ENCODE measurements around the gene PARN.

PARN gene

GRCh38 chr16:14510939-14511799 is 118.9 kb downstream of the PARN start:
- Histone ChIP-seq H3K27ac (ENCODE audit: low read depth, low read length) (peak overlapping the region; percentile 89), H3K79me2 (ENCODE audit: control insufficient read depth, insufficient read depth, low read length, unreplicated experiment) (peaks cover 4% of the 10 kb centered on the region), H3K36me3 (ENCODE audit: insufficient read depth, low read length) (no peaks in the 10 kb centered on the region), H3K27me3 (ENCODE audit: insufficient read depth, low read length) (no peaks in the 10 kb centered on the region), H3K4me3 (ENCODE audit: low read depth, low read length) (peak overlapping the region; percentile 22; the same call in 1 of the 2 replicates), H2AFZ (ENCODE audit: low read length, unreplicated experiment) (no peak overlapping the region), H3K4me1 (ENCODE audit: control insufficient read depth, insufficient read depth, low read length, unreplicated experiment) (peaks cover 38% of the 10 kb centered on the region)

GRCh38 chr16:14510581-14510938 is 119.5 kb downstream of the PARN start:
- Histone ChIP-seq H3K27me3 (ENCODE audit: insufficient read depth, low read length) (no peaks in the 10 kb centered on the region), H3K4me1 (ENCODE audit: control insufficient read depth, insufficient read depth, low read length, unreplicated experiment) (peaks cover 43% of the 10 kb centered on the region), H3K79me2 (ENCODE audit: control insufficient read depth, insufficient read depth, low read length, unreplicated experiment) (peaks cover 4% of the 10 kb centered on the region), H3K27ac (ENCODE audit: low read depth, low read length) (peak overlapping the region; percentile 89), H3K4me3 (ENCODE audit: low read depth, low read length) (no peak overlapping the region; the same call in 1 of the 2 replicates), H2AFZ (ENCODE audit: low read length, unreplicated experiment) (no peak overlapping the region), H3K36me3 (ENCODE audit: insufficient read depth, low read length) (no peaks in the 10 kb centered on the region)

GRCh38 chr16:14509675-14510132 is 120.4 kb downstream of the PARN start:
- Histone ChIP-seq H3K36me3 (ENCODE audit: insufficient read depth, low read length) (no peaks in the 10 kb centered on the region), H3K27me3 (ENCODE audit: insufficient read depth, low read length) (no peaks in the 10 kb centered on the region), H3K4me3 (ENCODE audit: low read depth, low read length) (no peak overlapping the region), H3K4me1 (ENCODE audit: control insufficient read depth, insufficient read depth, low read length, unreplicated experiment) (peaks cover 52% of the 10 kb centered on the region), H3K79me2 (ENCODE audit: control insufficient read depth, insufficient read depth, low read length, unreplicated experiment) (peaks cover 4% of the 10 kb centered on the region), H2AFZ (ENCODE audit: low read length, unreplicated experiment) (no peak overlapping the region), H3K27ac (ENCODE audit: low read depth, low read length) (peak overlapping the region; percentile 89)

GRCh38 chr16:14509055-14509454 is 121.0 kb downstream of the PARN start:
- peaks cover 4% of the 10 kb centered on the region for H3K79me2 ChIP-seq (ENCODE audit: control insufficient read depth, insufficient read depth, low read length, unreplicated experiment)
- peaks cover 52% of the 10 kb centered on the region for H3K4me1 ChIP-seq (ENCODE audit: control insufficient read depth, insufficient read depth, low read length, unreplicated experiment)
- H3K27ac ChIP-seq (ENCODE audit: low read depth, low read length) = peak overlapping the region; percentile 89

GRCh38 chr16:14505846-14506245 is 124.2 kb downstream of the PARN start:
- Histone ChIP-seq H3K79me2 (ENCODE audit: control insufficient read depth, insufficient read depth, low read length, unreplicated experiment) (peaks cover 4% of the 10 kb centered on the region), H3K4me3 (ENCODE audit: low read depth, low read length) (no peak overlapping the region), H2AFZ (ENCODE audit: low read length, unreplicated experiment) (peak overlapping the region; percentile 36), H3K27me3 (ENCODE audit: insufficient read depth, low read length) (no peaks in the 10 kb centered on the region), H3K36me3 (ENCODE audit: insufficient read depth, low read length) (no peaks in the 10 kb centered on the region), H3K27ac (ENCODE audit: low read depth, low read length) (peak overlapping the region; percentile 90), H3K4me1 (ENCODE audit: control insufficient read depth, insufficient read depth, low read length, unreplicated experiment) (peaks cover 64% of the 10 kb centered on the region)

More at GRCh38 chr16:14509055-14509454, 121.0 kb downstream of the PARN start:
- no peaks in the 10 kb centered on the region for H3K27me3 ChIP-seq (ENCODE audit: insufficient read depth, low read length)
- H3K36me3 ChIP-seq (ENCODE audit: insufficient read depth, low read length) = no peaks in the 10 kb centered on the region
- no peak overlapping the region for H2AFZ ChIP-seq (ENCODE audit: low read length, unreplicated experiment)
- no peak overlapping the region for H3K4me3 ChIP-seq (ENCODE audit: low read depth, low read length)

- Histone ChIP-seq H3K4me1 (ENCODE audit: control insufficient read depth, insufficient read depth, low read length, unreplicated experiment) (peaks cover 57% of the 10 kb centered on the region), H3K79me2 (ENCODE audit: control insufficient read depth, insufficient read depth, low read length, unreplicated experiment) (no peaks in the 10 kb centered on the region), H3K27me3 (ENCODE audit: insufficient read depth, low read length) (no peaks in the 10 kb centered on the region), H2AFZ (ENCODE audit: low read length, unreplicated experiment) (no peak overlapping the region), H3K4me3 (ENCODE audit: low read depth, low read length) (no peak overlapping the region), H3K27ac (ENCODE audit: low read depth, low read length) (peak overlapping the region; percentile 97), H3K36me3 (ENCODE audit: insufficient read depth, low read length) (no peaks in the 10 kb centered on the region)
Observed at GRCh38 chr16:14502932-14503741, 126.9 kb downstream of the PARN start.

GRCh38 chr16:14502256-14502875 is 127.7 kb downstream of the PARN start:
- Histone ChIP-seq H3K79me2 (ENCODE audit: control insufficient read depth, insufficient read depth, low read length, unreplicated experiment) (no peaks in the 10 kb centered on the region), H3K4me3 (ENCODE audit: low read depth, low read length) (peak overlapping the region; percentile 50; the same call in 1 of the 2 replicates), H3K4me1 (ENCODE audit: control insufficient read depth, insufficient read depth, low read length, unreplicated experiment) (peaks cover 58% of the 10 kb centered on the region), H3K36me3 (ENCODE audit: insufficient read depth, low read length) (no peaks in the 10 kb centered on the region), H3K27ac (ENCODE audit: low read depth, low read length) (peak overlapping the region; percentile 97), H3K27me3 (ENCODE audit: insufficient read depth, low read length) (no peaks in the 10 kb centered on the region), H2AFZ (ENCODE audit: low read length, unreplicated experiment) (peak overlapping the region; percentile 67)

- peaks cover 58% of the 10 kb centered on the region for H3K4me1 ChIP-seq (ENCODE audit: control insufficient read depth, insufficient read depth, low read length, unreplicated experiment)
- H2AFZ ChIP-seq (ENCODE audit: low read length, unreplicated experiment) = peak overlapping the region; percentile 67
- no peaks in the 10 kb centered on the region for H3K27me3 ChIP-seq (ENCODE audit: insufficient read depth, low read length)
- peak overlapping the region; percentile 97 for H3K27ac ChIP-seq (ENCODE audit: low read depth, low read length)
- no peaks in the 10 kb centered on the region for H3K79me2 ChIP-seq (ENCODE audit: control insufficient read depth, insufficient read depth, low read length, unreplicated experiment)
- no peaks in the 10 kb centered on the region for H3K36me3 ChIP-seq (ENCODE audit: insufficient read depth, low read length)
- H3K4me3 ChIP-seq (ENCODE audit: low read depth, low read length) = peak overlapping the region; percentile 50
Observed at GRCh38 chr16:14501331-14502255, 128.5 kb downstream of the PARN start.

- H3K36me3 ChIP-seq (ENCODE audit: insufficient read depth, low read length) = no peaks in the 10 kb centered on the region
- peaks cover 51% of the 10 kb centered on the region for H3K4me1 ChIP-seq (ENCODE audit: control insufficient read depth, insufficient read depth, low read length, unreplicated experiment)
- peak overlapping the region; percentile 97 for H3K27ac ChIP-seq (ENCODE audit: low read depth, low read length)
- peak overlapping the region; percentile 42; the same call in 1 of the 2 replicates for H3K4me3 ChIP-seq (ENCODE audit: low read depth, low read length)
- no peaks in the 10 kb centered on the region for H3K27me3 ChIP-seq (ENCODE audit: insufficient read depth, low read length)
- no peaks in the 10 kb centered on the region for H3K79me2 ChIP-seq (ENCODE audit: control insufficient read depth, insufficient read depth, low read length, unreplicated experiment)
- peak overlapping the region; percentile 7 for H2AFZ ChIP-seq (ENCODE audit: low read length, unreplicated experiment)
Observed at GRCh38 chr16:14500791-14501190, 129.3 kb downstream of the PARN start.
